Mammary epithelial cell (primary cell): Measurements from ENCODE around the gene ZNF786.

Experiments
- CTCF ChIP-seq, 2 donors: IDR thresholded peaks in 1 of 2; conservative IDR thresholded peaks in 1 of 2; 2 replicates each; pipeline ENCODE4 v1.5.1; 2011 to 2012; ENCODE audit warnings: inconsistent platforms in 2 of 2, low read length in 2 of 2, mild to moderate bottlenecking in 2 of 2, control low read depth in 1 of 2, low read depth in 1 of 2; ENCODE audit not compliant: insufficient read depth in 1 of 2; ENCODE audit errors: extremely low read depth in 1 of 2
- EZH2 ChIP-seq: IDR thresholded peaks from 2 replicates; pipeline ENCODE4 v1.6.1; 2012; ENCODE audit warnings: low read length, inconsistent platforms, borderline replicate concordance

DNA sequence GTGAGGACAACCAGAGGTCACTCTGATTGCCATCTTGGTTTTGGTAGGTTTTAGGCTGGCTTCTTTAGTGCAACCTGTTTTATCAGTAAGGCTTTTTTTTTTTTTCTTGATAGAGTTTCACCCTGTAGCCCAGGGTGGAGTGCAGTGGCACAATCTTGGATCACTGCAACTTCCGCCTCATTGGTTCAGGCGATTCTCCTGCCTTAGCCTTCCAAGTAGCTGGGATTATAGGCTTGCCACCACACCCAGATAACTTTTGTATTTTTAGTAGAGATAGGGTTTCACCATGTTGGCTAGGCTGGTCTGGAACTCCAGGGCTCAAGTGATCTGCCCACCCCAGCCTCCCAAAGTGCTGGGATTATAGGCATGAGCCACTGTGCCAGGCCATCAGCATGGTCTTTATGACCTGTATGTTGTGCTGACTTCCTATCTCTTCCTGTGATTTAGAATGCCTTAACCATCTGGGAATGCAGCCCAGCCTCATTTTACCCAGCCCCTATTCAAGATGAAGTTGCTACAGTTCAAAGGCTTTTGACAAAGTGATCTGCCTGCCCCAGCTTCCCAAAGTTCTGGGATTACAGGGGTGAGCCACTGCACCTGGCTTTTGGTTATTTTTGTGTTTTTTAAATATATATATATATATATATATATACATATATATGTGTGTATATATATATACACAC lies 42.7 kb upstream of the ZNF786 start:
- TF ChIP-seq CTCF (conservative IDR thresholded peaks at IDR 0.05 in 1 of 2, IDR thresholded peaks at IDR 0.05 in 1 of 2; ENCODE audit: extremely low read depth in 1 of 2, insufficient read depth in 1 of 2, low read depth in 1 of 2, low read length in 2 of 2) (no peak), EZH2 (no peak)
